HG03469 (cell line): ENCODE results near the gene APOBEC4.
"Not testable (repeated sequence)": the region's sequence is repeated elsewhere in the genome, so short reads cannot be mapped to it uniquely, and the experiment has no call there.

Experiments used
- ATAC-seq: cut with Tn5 transposase; IDR thresholded peaks from one replicate; pipeline ENCODE4 v1.9.1; 2021; ENCODE audit warnings: mild to moderate bottlenecking, moderate library complexity, moderate number of reproducible peaks; ENCODE audit not compliant: unreplicated experiment

The APOBEC4 gene, protein sequence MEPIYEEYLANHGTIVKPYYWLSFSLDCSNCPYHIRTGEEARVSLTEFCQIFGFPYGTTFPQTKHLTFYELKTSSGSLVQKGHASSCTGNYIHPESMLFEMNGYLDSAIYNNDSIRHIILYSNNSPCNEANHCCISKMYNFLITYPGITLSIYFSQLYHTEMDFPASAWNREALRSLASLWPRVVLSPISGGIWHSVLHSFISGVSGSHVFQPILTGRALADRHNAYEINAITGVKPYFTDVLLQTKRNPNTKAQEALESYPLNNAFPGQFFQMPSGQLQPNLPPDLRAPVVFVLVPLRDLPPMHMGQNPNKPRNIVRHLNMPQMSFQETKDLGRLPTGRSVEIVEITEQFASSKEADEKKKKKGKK

DNA sequence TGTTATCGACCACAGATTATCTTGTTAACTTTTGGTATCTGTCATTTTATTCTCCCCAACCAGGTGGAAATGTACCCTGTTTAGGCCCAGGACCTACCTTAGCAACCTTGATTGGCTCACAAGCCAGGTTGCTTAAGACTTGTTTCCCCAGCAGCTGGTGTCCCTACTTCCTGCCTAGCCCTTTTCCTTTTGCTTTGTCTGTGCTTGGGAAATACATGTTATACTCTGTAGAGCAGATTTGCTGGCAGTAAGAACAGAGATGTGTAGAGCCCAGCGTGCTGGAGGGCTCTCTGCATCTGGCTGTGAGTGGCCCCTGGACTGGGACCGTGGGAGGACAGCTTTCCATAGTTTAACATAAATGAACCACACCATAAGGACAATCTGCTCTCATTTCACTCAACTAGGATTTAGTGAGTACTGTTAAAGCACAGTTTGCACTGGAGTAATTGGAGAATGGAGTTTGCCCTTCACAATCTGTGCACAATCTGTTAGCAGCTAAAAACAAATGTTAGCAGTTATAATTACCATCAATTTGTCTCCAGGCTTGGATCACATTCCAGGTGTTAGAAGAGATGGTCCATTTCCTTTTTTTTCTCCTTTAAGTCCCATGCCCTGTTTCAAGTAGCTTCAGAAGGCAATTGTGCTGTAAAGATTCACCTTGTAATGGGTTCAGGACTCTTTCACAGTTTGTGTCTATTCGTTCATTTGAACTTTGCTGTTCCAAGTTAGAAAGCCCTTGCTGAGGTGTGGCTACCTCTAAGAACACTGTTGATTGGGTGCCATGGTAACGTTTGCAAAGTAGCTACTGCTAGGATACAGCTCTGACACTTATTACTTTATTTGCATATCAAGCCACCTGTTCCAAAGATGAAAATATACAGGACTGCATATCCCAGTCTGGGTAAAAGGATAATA lies at the start of gene APOBEC4:
Gene APOBEC4, minus strand, starts transcription at position 770 of the 915 bp plus-strand sequence. CDS start 4,535 bp downstream, outside the sequence.
- ATAC-seq = no peak

GRCh38 chr1:183702813-183703198 lies 49.7 kb upstream of the APOBEC4 start:
- no peak for ATAC-seq

DNA sequence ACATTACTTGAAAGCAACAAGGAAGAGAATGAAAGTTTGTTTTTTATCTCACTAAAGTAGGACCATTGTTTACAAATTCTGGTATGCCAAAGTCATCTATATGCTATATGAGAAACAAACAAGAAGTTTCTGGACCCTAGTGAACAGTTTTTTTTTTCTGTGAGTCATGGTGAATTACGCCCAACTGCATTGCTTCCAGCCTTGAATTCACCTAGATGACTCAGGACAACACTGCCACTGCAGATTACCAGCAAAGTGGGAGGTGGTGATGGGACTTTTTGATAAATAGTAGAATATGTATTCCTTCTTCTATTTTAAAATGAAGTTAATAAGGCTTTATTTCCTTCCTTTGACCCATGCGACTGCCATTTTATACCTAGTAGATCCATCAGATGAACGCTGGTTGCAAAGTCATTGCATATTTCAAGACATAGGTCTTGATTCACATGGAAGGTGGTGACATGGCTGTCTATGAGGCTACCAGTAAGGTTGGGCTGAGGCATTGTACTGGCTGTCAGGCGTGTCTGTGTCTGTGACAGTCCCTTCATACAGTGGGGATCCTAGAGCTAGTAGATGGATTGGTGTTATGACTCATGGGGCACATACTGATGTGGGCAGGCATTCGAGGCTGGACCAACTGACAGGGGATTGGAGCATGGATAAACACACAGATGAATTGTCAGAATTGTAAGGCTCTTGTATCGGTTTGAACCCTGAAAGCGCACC lies 49.1 kb upstream of the APOBEC4 start:
- ATAC-seq = no peak

- no peak for ATAC-seq
Observed at GRCh38 chr1:183699616-183700160, 46.6 kb upstream of the APOBEC4 start.

GRCh38 chr1:183697814-183698590 lies 44.9 kb upstream of the APOBEC4 start:
- no peak for ATAC-seq

GRCh38 chr1:183696981-183697380 lies 43.9 kb upstream of the APOBEC4 start:
- ATAC-seq = no peak

GRCh38 chr1:183694755-183695154 lies 41.6 kb upstream of the APOBEC4 start:
- no peak for ATAC-seq

- ATAC-seq = no peak
Observed at GRCh38 chr1:183694066-183694465, 41.0 kb upstream of the APOBEC4 start.

DNA sequence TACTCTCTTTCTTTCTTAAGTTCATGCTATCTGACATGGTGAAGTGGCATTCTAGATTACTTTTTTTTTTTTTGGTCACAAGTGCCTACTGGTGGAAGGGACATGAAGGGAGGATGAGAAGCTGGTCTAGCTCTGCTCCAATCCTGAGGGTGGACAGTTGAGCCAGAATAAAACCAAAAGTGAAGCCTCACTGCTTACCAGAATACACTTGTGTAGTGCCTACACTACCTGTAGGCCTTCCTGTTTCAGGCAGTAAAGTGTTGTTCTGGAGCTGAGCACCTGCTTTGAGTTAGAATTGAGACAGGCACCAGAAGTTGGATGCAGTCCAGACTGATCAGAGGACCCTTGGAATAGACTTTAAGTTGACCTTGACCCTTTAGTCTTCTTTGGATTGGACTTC lies 40.4 kb upstream of the APOBEC4 start:
- ATAC-seq = no peak

- peak; percentile 79 for ATAC-seq
Observed at GRCh38 chr1:183689762-183690204, 36.7 kb upstream of the APOBEC4 start.

- no peak for ATAC-seq
Observed at GRCh38 chr1:183688341-183689060, 35.4 kb upstream of the APOBEC4 start.

DNA sequence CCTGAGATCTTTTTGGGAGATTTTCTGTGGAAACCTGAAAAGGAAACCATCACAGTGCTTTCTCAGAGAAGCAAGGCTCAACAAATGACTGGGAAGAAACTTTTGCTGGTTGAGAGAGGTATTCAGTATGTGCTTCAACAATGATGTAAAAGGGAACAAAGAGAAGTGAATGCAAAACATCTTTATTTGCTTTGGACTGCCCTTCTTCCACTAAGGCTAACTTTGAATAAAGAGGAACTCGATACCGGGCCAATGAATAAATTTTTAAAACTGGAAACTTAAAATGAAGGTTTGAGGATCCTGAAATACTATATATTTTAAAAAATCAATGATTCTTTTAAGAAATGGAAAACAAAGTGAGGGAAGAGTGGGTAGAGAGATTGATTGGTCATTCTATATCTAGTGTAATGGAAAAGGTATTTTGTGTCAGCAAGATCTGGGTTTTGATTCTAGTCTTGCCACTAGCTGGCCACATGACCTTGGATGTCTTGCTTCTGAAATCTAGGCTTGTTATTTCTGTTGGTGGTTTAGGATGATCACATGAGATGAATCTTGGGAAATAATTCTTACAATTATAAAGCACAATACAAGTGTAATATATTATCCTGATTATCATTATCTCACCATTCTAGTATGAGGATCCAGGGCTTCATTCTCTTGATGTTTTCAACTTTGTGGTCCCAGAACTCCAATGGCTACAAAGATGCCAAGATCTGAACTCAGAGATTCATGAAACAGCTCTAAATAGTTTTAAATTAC lies 34.6 kb upstream of the APOBEC4 start:
- ATAC-seq = no peak

DNA sequence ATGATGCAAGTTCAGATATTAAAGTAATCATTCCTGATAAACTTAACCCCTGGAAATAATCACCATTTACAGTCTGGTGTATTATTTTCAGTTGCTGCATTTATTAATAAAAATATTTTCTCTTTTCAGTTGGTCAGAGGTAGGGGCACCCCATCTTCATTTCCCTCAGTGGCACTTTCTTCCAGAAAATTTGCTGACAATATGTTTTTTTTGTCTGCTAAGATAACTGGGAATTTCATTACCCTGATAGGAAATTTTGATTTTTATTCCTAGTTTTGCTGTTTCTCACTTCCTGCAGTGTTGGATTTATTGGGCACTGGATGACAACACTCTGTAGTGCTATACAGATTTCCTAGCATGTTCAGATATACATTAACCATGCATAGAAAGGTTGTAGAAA lies 33.1 kb upstream of the APOBEC4 start:
- ATAC-seq = no peak

DNA sequence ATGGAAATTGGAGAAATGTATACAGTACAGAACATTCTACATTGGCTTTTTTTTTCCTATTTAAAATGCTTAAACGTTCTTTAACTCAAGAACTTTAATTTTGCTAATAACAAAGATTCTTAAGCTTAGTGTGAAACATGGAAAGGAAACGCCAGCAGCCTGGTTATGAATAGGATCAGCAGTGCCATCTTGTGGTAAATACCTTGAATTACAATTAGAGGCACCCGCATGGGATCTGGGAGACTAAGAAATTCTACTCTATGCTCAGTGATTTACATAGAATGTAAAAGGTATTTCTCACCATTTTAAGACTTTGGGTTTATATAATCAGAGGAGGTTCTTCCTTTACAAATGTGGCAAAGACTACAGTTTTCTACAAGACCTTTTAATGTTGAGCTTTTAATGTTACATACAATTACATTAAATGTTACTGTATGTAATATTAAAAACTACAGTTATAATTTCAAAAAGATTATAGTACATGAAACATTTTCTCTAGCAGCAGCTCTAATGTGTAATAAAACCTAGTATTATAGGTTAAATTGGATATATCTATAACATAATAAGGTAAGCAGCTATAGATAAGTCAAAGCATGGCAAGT lies 32.1 kb upstream of the APOBEC4 start:
- no peak for ATAC-seq

DNA sequence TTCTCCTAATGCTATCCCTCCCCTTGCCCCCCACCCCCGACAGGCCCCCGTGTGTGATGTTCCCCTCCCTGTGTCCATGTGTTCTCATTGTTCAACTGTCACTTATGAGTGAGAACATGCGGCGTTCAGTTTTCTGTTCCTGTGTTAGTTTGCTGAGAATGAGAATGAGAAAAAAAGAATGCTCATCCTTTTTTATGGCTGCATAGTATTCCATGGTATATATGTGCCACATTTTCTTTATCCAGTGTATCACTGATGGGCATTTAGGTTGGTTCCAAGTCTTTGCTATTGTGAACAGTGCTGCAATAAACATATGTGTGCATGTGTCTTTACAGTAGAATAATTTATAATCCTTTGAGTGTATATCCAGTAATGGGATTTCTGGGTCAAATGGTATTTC lies 26.2 kb upstream of the APOBEC4 start:
- not testable (repeated sequence) for ATAC-seq

DNA sequence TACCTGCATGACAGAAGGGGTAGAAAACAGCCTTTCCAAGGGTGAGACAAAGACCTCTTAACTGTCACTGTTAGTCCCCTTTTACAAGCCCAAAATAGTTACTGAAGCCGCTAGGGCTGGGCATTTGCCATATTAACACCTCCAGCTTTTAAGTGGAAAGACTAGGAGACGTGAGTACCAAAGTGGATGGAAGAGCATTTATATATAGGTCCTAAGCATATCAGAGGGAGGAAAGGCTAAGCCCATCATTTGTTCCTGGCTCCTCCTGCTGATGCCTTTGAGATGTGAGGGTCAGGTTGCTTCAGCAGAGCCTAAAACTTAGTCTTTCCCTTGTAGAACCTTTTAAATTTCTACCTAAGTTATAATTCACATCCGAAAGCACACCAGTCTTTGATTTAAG lies 25.7 kb upstream of the APOBEC4 start:
- no peak for ATAC-seq

DNA sequence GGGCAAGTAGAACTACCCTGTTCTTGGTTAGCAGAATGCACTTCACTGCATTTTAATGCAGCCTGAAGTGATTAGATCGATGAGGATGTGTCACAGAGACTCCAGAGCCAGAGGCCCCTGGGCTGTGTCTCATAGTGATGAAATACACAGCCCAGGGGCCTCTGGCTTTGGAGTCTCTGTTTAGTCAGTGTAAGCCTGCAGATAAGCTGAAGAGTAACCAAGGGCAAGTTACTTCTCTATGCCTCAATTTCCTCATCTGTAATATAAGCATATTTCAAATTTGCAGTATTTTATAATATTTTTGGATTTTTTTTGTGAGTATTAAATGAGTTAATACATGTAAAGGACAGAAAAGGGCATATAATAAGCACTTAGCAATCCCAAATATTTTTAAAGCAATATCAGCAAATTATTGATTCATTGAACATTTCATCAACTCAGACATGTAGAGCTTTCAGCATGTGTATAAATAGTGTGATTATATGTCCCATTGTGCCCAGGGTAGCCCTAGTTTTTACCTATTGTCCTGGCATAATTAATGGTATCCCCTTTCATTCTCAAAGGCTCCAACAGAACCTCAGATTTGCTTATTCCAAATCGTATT lies 23.6 kb upstream of the APOBEC4 start:
- no peak for ATAC-seq
